HPDE6-E6E7 (cell line): Measurements from ENCODE around the gene SLC38A4.

ENCODE experiments used
- DNase-seq: peaks from one replicate; pipeline ENCODE4 v3.0.0; 2011; ENCODE audit warnings: missing footprints; ENCODE audit errors: extremely low spot score

Gene SLC38A4

DNA sequence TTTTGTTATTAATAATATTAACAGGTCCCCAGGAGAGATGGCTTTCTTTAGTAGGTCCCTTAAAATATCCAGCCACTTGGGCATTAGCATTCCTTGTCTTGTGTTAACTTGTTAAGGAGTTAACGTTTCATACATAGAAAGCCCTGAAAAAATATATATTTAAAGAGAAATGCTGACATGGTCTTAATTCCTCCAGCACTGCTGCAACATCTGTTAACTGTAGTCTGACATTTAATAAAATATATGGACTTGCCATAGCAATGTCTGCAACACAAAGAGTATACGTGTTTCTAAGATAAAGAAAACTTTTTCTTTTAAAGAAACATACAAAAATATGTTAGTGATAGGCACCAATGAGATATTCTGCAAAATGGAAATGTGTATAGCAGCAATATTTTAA, 10.0 kb downstream of the SLC38A4 start:
- no peak for DNase-seq

DNA sequence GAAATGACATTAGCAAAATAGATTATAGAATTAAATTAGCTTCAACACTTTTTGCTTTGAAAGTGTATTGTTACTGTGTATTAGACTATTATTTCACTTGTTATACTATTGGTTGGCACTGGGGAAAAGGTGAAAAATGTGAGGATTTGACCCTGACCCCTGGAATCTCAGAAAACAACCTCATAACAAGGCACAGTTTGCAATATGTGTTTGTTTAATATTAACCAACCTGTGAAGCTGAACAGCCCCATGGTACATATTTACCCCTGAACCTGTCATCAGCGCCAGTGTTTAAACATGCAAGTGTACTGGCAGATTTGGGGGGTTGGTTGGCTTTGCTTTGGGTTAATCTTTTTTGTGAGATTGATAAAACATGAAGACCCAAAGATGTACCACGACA, 11.7 kb downstream of the SLC38A4 start:
- DNase-seq: no peak

GRCh38 chr12:46811185-46811584, 14.6 kb downstream of the SLC38A4 start:
- no peak for DNase-seq

DNA sequence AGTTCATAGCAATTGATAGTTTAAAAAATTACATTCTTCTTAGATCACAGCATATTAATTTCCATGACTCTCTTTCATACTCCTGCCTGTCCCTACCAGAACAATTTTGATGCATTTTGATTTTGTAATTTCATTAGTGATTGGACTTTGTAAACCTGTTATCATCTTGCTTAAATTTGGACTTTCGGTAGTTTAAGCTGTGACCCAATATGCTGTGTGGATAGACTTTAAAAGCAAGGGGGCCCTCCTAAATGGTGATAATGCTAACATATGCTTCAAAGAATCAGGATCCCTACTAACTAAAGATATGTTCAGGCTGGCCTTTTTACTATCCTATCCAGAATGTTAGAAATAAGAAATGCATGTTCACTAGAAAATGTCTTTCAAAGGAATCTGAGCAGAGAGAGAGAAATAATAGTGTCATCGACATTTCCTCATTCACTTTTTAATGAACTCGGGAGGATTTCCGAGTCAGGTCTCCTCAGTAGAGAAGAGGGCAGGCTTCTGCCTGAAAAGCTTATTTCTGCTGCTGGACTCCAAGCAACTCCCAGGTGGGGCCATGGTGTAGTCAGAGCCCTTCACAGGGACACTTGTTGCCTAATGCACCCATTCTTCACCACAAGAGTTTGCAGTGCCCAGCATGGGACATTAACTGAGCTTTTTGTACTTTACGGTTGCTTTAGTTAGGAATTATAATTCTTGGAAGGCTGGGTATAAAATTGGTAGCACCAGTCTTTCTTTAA, 16.7 kb downstream of the SLC38A4 start:
- no peak for DNase-seq

- no peak for DNase-seq
Observed at GRCh38 chr12:46808317-46808716, 17.5 kb downstream of the SLC38A4 start.

- DNase-seq: no peak
Observed at GRCh38 chr12:46804054-46804453, 21.7 kb downstream of the SLC38A4 start.

DNA sequence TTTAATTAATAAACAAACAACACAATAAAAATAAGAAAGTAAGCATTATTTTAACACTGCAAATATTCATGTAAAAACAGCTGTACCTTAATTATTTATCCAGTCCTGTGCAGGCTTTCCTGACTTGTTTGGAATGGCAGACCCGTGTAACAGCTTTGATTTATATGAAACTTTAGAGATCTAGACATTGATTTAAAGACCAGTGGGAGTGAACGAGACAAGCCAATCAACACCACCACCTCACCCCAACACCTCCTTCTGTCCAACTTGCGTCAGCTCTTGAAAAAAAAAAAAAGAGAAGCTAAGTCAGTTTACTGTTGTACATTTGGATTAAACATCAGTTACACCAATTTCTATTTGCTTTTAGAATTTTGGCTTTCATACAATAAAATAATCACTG, 22.3 kb downstream of the SLC38A4 start:
- no peak for DNase-seq

- no peak for DNase-seq
Observed at GRCh38 chr12:46801293-46801692, 24.5 kb downstream of the SLC38A4 start.

GRCh38 chr12:46800160-46800559, 25.6 kb downstream of the SLC38A4 start:
- no peak for DNase-seq

- DNase-seq: no peak
Observed at GRCh38 chr12:46798648-46799047, 27.1 kb downstream of the SLC38A4 start.

- DNase-seq: no peak
Observed at GRCh38 chr12:46798056-46798455, 27.7 kb downstream of the SLC38A4 start.

- no peak for DNase-seq
Observed at GRCh38 chr12:46795988-46796387, 29.8 kb downstream of the SLC38A4 start.

GRCh38 chr12:46794593-46795190, 31.1 kb downstream of the SLC38A4 start:
- no peak for DNase-seq

DNA sequence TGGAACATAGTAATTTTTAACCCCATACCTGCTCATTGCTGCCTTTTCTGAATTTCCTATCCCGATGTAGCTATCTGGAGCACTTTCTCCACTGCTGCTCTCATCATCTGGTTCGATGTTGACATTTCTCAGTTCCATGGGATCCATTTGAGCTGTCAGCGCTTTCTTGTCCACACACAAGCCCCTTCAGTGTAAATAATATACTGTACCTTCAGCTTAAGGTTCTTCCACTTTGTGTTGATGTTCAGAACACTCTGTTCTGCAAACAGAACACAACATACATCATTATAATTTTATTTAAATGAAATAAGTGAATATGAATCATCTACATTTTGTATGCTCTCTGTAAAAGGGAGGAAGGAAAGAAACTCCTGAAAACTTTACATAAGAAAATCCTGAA, 32.9 kb downstream of the SLC38A4 start:
- DNase-seq: no peak

DNA sequence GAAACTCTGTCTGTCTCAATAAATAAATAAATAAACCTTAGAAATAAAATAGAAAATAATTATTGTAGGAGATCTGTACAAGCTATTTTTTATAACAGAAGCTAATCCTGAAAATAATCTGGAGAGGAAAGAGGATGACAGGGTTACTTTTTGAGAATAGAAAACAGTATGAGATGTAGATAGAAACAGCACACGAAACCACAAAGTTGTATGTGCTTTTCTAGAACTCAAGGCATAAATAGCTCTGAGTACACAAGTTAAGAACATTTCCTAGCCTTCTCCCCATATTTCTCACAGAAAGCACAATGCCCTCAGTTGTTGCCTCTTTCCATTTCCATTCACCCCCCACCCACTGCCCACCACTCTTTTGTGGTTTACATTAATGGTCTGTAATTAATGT, 35.7 kb downstream of the SLC38A4 start:
- DNase-seq: no peak

- DNase-seq: no peak
Observed at GRCh38 chr12:46788072-46788887, 37.5 kb downstream of the SLC38A4 start.

DNA sequence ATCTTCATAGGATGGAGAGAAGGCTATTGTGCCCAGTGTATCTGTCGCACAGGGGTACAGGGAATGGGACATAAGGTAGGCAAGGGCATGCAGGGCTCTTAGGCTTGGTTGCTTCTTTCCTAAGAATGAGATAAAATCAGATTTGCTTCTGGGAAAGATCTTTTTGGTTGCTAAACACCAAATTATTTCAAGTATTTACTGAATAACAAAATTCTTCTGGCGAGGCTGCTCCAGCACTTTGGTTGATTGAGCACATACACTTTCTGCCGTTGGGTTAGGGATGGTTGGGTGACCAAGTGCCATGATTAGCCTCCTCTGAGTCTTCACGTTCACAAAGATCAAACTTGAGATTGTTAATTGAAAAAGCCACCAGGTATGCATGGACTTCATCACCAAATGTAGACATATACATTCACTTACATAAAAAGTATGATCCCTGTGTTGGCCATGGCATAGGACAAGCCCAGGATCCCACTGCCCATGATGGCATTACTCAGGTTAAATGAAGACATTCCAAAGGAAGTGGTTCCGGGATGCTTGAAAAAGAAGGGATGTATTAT, 38.2 kb downstream of the SLC38A4 start:
- DNase-seq: no peak

GRCh38 chr12:46786774-46787173, 39.0 kb downstream of the SLC38A4 start:
- DNase-seq: no peak

GRCh38 chr12:46785382-46785781, 40.4 kb downstream of the SLC38A4 start:
- no peak for DNase-seq

GRCh38 chr12:46783871-46784270, 41.9 kb downstream of the SLC38A4 start:
- no peak for DNase-seq

GRCh38 chr12:46779879-46780278, 45.9 kb downstream of the SLC38A4 start:
- no peak for DNase-seq

DNA sequence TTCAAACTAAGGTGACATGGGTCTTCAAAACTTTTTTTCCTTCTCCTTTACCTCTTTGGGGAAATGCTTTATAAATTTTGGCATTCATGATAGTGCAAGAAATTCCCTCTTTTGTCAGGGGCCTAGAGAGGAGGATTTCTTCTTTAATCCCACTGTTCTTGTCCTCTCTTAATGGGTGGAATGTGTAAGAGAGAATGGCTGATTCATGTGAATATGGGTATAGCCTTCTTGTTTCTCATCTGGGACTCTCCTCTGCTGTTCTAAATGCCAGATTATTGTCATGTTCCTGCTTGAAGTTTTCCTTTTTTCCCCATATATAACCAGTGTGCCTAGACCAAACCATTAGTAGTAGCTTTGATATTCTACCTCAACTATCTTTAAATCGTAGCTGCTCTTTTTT, 46.7 kb downstream of the SLC38A4 start:
- no peak for DNase-seq

DNA sequence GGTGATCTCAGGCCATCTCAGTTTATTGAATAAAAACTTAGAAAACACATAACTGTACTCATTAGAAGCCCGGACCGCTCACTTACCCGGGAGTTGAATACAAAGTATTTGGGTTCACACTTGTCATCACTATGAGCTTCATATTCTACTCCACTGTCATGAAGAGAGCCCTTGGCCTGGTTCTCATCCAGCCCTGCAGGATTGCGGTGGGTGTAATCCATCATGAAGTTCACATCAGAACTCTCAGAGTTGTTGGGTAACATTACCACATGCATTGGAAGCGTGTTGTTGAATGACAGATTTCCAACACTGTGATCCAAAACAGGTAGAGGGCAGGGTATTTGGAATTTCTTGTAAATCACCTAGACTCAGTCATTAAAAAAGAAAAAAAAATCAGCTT, 47.4 kb downstream of the SLC38A4 start:
- no peak for DNase-seq
